HuH-7 (cell line): ENCODE data around the gene CDC45.

Source experiments
- DNase-seq: peaks from one replicate; pipeline ENCODE4 v3.0.0; 2011; ENCODE audit warnings: low spot score

CDC45 gene

GRCh38 chr22:19495562-19496323 is 16.0 kb downstream of the CDC45 start:
- DNase-seq, result no peak

- DNase-seq, result no peak
These were observed 16.6 kb downstream of the CDC45 start for GRCh38 chr22:19496324-19496630.

- no peak for DNase-seq
These were observed 17.5 kb downstream of the CDC45 start for GRCh38 chr22:19497245-19497644.

DNA sequence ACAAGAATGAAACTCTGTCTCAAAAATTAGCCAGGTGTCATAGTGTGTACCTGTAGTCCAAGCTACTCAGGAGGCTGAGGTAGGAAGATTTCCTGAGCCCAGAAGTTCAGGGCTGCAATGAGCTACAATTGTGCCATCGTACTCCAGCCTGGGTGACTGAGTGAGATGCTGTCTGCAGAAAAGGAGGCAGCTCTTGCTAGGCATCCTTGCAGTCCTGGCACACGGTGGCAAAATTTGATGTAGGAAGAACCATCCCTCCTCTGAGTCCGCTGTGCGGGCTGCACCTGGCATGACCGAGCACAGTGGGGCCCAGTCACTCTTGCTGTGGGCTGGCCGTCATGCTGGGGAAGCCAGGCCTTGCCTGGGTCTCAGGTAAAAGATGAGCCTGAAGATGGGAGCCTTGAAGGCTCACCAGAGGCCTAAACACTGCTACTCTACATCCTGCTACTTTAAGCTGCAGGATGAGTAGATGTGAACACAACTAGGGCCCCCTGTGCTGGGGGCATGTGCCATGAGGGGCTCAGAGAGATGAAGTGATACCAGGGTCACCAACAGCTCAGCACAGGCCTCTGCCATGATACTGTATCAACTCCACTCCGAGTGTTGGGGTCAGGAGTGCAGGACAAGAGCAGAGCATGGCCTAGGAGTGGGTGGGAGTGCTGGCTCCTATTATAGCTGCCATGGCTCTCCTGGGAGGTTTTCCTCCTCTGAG is 18.6 kb downstream of the CDC45 start:
- no peak for DNase-seq

DNA sequence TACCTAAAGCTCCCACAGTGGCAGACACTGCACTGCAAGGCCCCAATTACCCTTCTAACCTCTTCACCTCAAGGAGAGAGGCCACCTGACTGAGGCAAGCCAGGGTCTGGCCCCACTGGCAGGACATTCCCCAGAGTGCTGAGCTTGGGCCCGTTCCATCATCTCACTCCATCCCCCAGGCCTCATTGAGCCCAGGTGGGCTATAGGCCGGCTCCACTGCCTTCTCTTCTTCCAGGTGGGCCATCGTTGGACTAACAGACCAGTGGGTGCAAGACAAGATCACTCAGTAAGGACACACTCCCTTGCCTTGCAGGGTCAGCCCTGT is 19.1 kb downstream of the CDC45 start:
- no peak for DNase-seq

- DNase-seq, result no peak
These were observed 19.6 kb downstream of the CDC45 start for GRCh38 chr22:19499236-19499879.

GRCh38 chr22:19499880-19500242 is 20.1 kb downstream of the CDC45 start:
- DNase-seq, result no peak

- no peak for DNase-seq
These were observed 22.3 kb downstream of the CDC45 start for GRCh38 chr22:19501897-19502447.

GRCh38 chr22:19503367-19503766 is 23.6 kb downstream of the CDC45 start:
- DNase-seq, result no peak

DNA sequence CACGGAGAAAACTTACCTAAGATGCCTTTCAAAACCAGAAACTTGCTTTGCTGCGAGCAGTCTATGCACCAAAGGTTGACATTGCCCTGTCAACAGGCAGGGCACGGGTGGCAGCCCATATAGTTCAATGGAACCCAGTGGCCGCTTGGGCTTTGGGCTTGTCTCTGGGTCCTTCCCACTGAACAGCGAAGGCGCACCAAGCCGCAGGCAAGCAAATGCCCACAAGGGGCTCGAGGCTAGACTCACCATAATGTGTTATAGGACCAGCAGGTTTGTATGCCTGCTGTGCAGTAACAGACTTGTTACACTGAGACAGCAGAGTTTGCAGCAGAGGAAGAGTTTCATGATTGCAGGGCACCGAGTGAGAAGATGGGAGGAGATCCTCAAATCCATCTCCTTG is 24.1 kb downstream of the CDC45 start:
- DNase-seq, result no peak

GRCh38 chr22:19504900-19505734 is 25.4 kb downstream of the CDC45 start:
- no peak for DNase-seq

DNA sequence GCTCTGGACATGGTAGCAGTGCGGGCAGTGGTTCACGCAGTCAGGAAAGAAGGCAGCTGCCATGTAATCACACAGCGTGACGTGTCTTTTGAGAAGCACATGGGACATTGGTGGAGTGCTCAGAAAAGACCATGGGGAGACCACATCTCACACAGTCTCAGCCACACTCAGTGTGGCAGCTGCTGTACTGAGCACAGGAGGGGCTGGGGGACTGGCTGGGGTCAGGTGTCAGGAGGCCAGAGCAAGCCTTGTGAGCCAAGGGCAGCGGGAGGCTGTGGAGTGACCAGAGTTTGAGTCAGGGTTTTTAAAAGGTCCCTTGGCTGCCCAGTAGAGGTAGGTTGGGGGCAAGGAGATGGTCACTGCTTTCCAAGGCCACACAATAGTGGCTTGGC is 26.0 kb downstream of the CDC45 start:
- DNase-seq, result no peak

GRCh38 chr22:19506212-19506611 is 26.5 kb downstream of the CDC45 start:
- DNase-seq, result no peak

DNA sequence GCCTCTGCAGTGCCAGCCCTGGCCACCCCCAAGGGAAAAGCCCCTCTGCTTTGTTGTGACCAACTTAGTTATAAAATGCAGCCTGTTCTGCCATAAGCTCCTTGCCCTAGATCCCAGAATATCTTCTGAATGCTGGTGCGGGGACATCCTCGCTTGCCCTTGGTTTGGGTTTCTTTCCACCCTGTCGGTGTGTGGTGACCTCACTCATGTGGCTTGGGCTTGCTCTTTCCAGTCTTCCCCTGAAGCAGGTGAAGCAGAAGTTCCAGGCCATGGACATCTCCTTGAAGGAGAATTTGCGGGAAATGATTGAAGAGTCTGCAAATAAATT is 27.8 kb downstream of the CDC45 start:
- no peak for DNase-seq

DNA sequence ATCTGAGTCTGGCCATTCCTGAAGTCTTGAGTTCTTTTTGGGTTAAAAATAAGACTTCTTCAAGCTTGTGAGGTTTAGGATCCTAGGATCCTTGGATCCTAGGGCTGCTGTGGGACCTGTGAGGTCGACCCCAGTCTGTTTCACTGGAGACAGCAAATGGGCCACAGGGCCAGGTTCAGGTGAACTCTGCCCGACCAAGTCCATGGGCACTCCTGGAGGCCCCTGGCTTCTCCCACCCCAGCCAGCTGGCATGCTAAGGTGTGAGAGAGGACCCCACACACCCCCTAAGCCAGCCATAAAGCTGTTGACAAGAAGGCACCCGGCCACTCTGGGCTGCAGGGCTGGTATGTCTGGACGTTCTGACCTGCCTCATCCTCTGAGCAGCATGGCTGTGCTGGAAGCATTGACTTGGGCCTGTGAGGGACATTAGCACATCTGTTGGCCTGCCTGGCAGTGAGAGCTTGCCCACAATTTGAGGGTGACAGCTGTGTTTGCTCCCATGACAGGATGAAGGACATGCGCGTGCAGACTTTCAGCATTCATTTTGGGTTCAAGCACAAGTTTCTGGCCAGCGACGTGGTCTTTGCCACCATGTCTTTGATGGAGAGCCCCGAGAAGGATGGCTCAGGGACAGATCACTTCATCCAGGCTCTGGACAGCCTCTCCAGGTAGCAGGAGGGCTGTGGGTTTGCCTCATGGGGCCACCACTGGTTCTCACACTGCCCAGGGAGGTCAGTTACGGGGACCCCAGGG is 28.5 kb downstream of the CDC45 start:
- no peak for DNase-seq

- DNase-seq, result no peak
These were observed 29.5 kb downstream of the CDC45 start for GRCh38 chr22:19509191-19509590.

DNA sequence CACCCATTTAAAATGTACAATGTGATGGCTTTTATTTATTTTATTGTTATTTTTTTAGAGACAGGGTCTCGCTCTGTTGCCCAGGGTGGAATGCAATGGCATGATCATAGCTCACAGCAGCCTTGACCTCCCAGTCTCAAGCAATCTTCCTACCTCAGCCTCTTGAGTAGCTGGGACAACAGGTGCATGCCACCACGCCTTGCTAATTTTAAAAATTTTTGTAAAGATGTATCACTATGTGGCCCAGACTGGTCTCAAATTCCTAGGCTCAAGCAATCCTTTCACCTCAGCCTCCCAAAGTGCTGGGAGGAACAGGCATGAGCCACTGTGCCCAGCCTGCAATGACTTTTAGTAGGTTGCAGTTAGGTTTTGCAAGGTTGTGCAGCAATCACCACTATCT is 30.2 kb downstream of the CDC45 start:
- no peak for DNase-seq

DNA sequence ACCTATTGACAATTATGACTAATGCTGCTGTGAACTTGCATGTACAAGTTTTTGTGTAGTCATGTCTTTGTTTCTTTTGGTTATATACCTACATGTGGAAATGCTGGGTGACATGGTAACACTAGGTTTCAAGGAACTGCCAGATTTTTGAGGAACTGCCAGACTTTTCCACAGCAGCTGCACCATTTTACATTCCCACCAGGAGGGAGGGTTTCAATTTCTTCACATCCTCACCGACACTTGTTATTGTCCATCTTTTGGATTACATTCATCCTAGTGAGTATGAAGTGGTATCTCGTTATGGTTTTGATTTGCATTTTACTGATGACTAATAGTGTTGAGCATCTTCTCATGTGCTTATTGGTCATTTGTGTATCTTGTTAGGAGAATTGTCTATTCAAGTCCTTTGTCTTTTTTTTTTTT is 31.2 kb downstream of the CDC45 start:
- no peak for DNase-seq

DNA sequence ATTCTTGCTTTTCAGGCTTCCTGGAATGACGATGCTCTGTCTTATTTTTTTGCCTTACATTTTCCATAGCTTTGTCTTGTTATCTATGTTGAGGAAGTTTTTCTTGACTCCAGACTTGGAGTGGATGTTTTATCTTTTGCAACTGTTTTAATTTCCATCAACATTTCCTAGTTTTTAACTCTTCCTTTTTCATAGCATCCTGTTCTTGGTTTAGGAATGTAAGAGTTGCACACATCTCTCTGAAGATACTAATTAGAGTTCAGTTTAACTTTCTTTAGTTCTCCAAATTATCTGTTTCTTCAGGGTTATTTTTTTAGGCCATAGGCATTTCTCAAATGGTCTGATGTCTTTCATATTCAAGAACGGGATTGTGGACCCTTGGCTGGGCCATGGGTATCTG is 34.1 kb downstream of the CDC45 start:
- DNase-seq, result no peak

DNA sequence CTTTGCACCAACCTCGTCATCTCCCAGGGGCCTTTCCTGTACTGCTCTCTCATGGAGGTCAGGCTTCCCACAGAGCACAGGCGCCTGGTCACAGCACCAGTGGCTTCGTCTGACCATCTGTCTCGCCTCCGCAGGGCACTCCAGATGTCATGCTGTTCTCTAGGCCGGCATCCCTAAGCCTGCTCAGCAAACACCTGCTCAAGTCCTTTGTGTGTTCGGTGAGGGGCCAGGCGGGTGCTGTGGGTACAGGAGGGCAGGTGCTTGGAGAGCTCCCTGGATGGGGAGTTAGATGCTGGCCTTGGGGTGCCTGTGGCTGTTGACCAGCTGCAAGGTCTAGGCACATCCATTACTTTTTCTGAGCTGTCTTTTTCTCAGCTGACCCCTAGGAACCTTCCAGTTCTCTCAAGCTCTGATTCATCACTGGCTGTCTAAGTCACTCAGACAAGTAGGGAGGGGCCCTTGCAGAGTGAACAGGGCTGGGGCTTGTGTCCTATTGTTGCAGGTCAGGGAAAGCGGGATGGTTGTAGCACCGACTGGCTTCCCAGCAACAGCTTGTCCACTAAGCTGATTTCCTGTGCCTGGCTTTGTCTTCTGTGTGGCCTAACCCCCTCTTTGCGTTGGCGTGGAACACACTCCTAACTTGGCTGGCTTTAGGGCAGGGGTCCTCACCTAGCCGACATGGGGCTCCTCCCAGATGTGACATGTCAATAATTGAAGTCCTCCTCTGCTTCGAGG is 35.3 kb downstream of the CDC45 start:
- DNase-seq, result no peak
